ENCODE measurements around the gene RBM17.
A peak's percentile ranks its signal among the peaks of the same experiment; 100 is the strongest.
"Not testable (repeated sequence)": the region's sequence is repeated elsewhere in the genome, so short reads cannot be mapped to it uniquely, and the experiment has no call there.

The RBM17 gene

GRCh38 chr10:6088721-6089333 lies at the start of gene RBM17:
TSS of gene RBM17 (plus strand) at chr10:6089034. CDS start at chr10:6097066, 8,032 bp downstream.
- peak; percentile 95 for DNase-seq (ENCODE audit: low read depth)

GRCh38 chr10:6039711-6040110 lies 49.1 kb upstream of the RBM17 start:
- DNase-seq (ENCODE audit: low read depth), result no peak

- DNase-seq (ENCODE audit: low read depth), result no peak
Observed at GRCh38 chr10:6040205-6040604, 48.6 kb upstream of the RBM17 start.

- not testable (repeated sequence) for DNase-seq (ENCODE audit: low read depth)
Observed at GRCh38 chr10:6043377-6043776, 45.5 kb upstream of the RBM17 start.

GRCh38 chr10:6044060-6044459 lies 44.8 kb upstream of the RBM17 start:
- DNase-seq (ENCODE audit: low read depth), result no peak

GRCh38 chr10:6044751-6045313 lies 44.0 kb upstream of the RBM17 start:
- DNase-seq (ENCODE audit: low read depth), result no peak

- no peak for DNase-seq (ENCODE audit: low read depth)
Observed at GRCh38 chr10:6045314-6045848, 43.5 kb upstream of the RBM17 start.

GRCh38 chr10:6045878-6046772 lies 42.7 kb upstream of the RBM17 start:
- DNase-seq (ENCODE audit: low read depth), result no peak

GRCh38 chr10:6046773-6047611 lies 41.8 kb upstream of the RBM17 start:
- DNase-seq (ENCODE audit: low read depth), result no peak

GRCh38 chr10:6047847-6048246 lies 41.0 kb upstream of the RBM17 start:
- DNase-seq (ENCODE audit: low read depth), result no peak

GRCh38 chr10:6048281-6049030 lies 40.4 kb upstream of the RBM17 start:
- no peak for DNase-seq (ENCODE audit: low read depth)

- DNase-seq (ENCODE audit: low read depth), result no peak
Observed at GRCh38 chr10:6049031-6049400, 39.8 kb upstream of the RBM17 start.

GRCh38 chr10:6050801-6051445 lies 37.9 kb upstream of the RBM17 start:
- peak; percentile 51 for DNase-seq (ENCODE audit: low read depth)

GRCh38 chr10:6052247-6053221 lies 36.3 kb upstream of the RBM17 start:
- DNase-seq (ENCODE audit: low read depth), result no peak

GRCh38 chr10:6053303-6053702 lies 35.5 kb upstream of the RBM17 start:
- DNase-seq (ENCODE audit: low read depth), result no peak

- DNase-seq (ENCODE audit: low read depth), result peak; percentile 92
Observed at GRCh38 chr10:6053816-6054631, 34.8 kb upstream of the RBM17 start.

GRCh38 chr10:6054884-6055283 lies 34.0 kb upstream of the RBM17 start:
- no peak for DNase-seq (ENCODE audit: low read depth)

GRCh38 chr10:6055929-6056328 lies 32.9 kb upstream of the RBM17 start:
- DNase-seq (ENCODE audit: low read depth), result no peak

Measured in CMK (cell line).